Pulmonary artery endothelial cell (primary cell): ENCODE data around the gene FTO. TPM values are rescaled to one million over a fixed set of nuclear protein-coding genes. Genes with fewer than 3 reads are reported as not detected.

Source experiments
- DNase-seq: peaks from one replicate; pipeline ENCODE4 v3.0.0-alpha.2; 2011; ENCODE audit warnings: low read depth, low spot score
- total RNA-seq: library from RNA; depleted of rRNA; stranded (reverse); fragments of >200 nt; gene quantifications from 2 replicates; pipeline ENCODE4 v1.2.3, GENCODE V29; 2014

Gene FTO
- total RNA-seq, 1 donor from 2014 or later: 57.4 TPM

DNA sequence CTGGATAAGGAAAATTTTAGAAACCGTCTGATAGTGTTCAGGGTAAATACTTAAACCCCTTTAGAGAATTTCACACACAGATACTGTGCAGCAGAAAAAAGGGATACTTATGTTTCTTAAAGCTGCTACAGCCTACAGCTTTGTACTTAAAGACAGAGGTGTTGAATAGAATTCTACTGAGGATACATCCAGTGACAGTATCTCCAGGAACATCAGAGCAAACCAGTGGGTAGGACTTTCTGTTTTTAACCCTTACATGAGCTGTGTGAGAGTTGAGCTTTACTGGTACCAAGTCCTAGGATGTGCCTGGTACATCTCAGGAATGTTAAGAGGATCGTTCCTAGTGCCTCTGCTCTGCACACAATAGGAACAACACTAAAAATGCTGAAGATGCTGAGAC is 191.5 kb downstream of the FTO start:
- no peak for DNase-seq

DNA sequence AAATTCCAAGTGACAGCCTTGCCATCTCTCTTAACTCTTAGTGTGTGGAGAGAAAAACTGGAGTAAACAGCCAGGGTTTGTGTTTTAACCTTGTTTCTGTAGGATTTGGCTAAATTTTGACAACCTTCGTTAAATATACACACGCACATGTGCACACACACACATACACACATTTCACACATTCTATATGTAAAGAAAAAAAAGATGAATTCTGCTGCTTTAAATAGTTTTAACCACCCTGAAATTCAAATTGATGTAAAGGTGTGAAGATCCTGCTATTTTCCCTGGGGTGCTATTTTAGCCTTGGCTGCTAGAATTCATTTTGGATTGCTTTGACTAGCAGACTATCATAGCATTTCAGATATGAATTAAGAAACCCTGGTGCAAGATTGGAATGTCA is 191.9 kb downstream of the FTO start:
- DNase-seq: no peak

DNA sequence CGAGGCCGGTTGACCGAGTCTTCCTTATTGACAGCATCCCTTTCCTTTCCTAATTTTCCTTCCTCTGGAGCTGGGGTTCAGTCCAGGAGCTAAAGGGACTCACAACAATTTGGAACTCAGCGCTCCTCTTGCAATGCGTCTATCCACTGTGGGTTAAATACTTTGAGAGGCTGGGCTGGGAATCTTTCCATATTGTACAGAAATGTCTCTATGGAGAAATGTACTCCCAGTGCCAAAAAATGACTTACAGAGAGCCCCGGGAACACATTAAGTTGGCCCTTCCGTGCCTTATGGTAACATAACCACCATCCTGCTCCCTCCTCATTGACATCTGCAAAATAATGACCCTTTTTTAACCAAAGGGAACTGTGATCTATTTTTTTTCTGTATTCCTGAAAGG is 192.8 kb downstream of the FTO start:
- DNase-seq: no peak

GRCh38 chr16:53898993-53899392 is 195.0 kb downstream of the FTO start:
- no peak for DNase-seq

- no peak for DNase-seq
Observed at GRCh38 chr16:53899431-53899830, 195.5 kb downstream of the FTO start.

DNA sequence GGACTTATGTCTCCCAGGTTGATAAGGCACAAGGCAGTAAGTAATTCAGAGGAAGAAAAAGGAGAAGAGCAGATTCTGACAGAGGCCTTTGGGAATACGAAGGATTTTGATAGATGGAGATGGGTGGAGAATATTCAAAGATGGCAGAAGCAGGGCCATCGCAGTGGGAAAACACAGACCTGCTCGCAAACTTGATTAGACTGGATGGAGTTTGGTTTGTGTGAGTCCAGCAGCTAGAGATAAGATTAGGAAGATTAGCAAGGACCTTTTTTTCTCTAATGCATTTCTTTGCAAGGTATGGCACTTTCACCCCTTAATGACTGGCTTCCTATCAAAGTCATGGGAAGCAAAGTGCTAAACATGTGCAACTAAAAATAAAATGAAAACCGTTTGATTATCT is 196.7 kb downstream of the FTO start:
- no peak for DNase-seq

GRCh38 chr16:53901408-53901807 is 197.5 kb downstream of the FTO start:
- DNase-seq: no peak

DNA sequence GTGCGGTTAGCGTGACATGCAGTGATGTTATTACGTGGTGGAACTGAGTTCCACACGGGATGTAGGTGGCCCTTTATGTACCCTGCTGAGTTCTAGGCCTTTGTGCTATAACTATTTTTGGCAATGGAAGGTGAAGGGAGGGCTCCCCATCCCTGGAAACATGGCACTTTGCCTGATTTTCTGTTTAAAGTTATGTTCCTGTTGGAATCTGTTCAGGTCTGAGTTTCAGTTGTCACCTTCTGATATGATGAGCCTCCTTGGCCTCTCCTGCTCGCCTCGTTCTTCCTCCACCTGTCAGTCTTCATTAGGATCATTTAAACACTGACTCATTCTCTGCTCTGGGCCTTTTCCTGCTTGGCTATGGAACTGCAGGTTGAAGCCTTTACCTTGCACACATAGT is 200.6 kb downstream of the FTO start:
- DNase-seq: no peak

DNA sequence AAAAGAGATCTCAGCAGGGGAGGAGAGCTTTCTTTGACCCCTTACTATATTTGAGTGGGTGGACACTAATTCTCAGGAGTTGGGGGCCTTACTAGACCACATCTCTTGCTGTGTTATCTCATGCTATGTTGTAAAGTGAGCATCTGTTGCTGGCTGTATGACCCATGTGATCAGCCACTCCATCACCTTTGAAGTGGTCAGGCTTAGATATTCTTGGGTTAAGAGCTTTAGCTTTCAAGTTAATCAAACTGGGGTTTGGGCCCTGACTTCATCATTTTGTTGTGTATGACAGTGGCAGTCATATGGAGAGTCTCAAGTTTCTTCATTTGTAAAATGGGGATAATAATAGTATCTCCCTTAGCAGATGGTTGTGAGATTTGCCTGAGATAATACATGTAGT is 201.1 kb downstream of the FTO start:
- no peak for DNase-seq

- no peak for DNase-seq
Observed at GRCh38 chr16:53908731-53909130, 204.8 kb downstream of the FTO start.

DNA sequence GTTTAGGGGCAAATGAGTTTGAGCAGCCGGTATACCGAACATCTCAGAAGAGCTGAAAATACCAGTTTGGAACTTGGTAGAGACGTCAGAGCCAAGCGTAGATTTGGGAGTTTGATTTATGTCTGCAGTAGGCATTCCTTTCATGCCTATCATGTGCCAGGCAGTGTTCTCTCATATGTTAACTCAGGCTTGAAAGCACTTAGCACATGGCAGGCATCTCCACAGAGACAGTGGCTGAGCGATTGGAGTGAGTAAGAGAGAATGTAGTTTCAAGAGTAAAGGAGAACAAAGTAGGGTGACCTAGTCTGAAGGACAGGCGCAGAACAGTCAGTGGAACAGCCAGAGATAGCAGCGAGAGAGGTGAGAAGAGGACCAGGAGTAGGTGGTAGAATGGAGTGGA is 207.0 kb downstream of the FTO start:
- no peak for DNase-seq

DNA sequence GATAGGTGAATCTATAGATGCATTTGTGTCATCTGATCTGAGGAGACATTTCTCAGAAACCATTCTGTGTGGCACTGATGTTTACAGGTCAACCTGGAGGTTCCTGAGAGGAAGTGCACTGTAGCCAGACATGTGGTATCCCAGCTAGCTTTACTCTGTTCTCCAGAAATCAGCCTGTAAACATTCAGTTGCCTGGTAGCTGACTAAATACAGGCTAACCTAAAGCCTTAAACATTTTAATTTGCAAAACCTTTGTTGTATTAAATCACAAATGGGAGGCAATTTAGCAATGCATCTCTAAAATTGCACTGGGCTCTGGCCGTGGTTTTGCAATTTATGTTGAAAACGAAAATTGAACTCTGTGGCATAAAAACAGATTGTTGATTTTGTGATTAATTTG is 207.6 kb downstream of the FTO start:
- DNase-seq: no peak

DNA sequence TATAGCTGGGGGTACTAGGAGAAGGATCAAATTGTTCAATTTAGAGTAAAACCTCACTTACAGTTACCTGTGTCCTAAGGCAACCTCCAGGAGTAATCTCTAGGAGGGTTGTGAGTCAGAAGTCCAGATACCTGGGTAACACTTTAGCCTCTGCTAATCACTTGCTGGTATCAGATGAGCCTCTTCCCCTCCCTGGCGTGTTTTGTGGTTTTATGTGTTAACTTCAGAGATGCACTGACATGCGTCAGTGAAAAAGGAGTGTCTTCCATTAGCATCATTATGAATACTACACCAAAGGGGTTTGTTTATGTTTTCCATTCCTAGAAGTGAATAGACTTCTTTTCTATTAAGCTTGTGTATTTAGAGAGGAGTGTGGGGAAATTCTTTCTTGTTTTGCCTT is 208.2 kb downstream of the FTO start:
- DNase-seq: no peak

DNA sequence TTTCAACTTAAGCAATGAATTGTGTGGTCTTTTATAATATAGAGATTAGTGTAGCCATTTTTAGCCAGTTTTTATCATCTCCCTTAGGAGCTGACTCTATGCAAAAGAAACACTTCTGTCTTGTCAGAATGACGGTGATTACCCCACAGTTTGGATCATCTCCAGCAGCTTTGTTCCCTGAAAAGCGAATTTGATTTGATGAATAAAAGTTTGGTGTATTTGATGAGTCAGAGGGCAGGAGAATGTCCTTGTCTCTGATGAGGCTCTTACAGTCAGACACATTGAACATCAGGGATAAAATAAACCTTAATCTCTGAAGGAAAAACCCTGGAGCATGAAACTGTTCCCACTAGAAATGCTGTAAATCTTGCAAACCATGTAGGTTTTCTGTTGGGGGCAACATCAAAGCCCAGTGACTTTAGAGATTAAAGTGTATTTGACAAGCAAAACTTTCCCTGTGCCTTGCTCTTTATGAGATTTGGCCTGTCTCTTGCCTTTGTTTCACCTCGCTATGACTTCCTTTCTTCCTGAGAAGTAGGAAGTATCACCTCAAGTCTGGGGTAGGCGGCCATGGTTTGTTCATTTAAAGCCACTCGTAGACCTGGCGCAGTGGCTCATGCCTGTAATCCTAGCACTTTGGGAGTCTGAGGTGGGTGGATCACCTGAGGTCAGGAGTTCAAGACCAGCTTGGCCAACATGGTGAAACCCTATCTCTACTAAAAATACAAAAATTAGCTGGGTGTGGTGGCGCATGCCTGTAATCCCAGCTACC is 209.3 kb downstream of the FTO start:
- no peak for DNase-seq

DNA sequence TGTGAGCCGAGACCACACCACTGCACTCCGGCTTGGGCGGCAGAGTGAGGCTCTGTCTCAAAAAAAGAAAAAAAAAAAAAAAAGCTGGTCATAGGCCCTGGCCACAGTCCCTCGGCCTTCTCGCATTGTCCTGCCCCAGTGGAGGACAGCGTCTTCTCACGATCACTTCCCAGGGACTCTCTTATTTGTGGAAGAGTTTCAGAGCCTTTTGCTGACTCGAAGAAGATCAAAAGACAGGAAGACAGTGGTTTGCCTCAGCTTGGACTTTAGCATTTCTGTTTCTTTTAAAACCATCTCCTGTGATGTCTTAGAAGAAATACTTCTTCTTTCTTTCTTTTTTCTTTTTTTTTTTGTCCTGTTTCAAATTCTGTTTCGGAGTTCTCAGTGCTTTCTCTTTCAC is 210.0 kb downstream of the FTO start:
- DNase-seq: no peak

DNA sequence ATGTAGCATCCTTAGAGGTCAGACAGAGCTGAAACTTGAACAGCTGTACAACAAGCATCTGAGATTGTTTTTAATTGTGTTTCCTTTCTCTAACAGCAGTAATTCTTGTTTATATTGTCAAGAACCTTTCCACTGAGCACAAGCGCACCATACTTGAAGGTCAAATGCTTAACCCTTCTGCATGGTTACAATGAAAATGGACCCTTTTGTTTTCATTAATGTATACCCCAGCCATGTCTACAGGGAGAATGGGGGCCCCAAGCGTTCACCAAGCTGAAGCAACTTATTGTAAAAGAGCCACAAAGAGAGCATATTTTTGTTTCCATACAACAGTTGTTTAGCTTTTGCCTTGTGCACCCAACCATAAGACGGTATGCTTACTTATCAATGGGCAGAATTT is 210.8 kb downstream of the FTO start:
- no peak for DNase-seq

DNA sequence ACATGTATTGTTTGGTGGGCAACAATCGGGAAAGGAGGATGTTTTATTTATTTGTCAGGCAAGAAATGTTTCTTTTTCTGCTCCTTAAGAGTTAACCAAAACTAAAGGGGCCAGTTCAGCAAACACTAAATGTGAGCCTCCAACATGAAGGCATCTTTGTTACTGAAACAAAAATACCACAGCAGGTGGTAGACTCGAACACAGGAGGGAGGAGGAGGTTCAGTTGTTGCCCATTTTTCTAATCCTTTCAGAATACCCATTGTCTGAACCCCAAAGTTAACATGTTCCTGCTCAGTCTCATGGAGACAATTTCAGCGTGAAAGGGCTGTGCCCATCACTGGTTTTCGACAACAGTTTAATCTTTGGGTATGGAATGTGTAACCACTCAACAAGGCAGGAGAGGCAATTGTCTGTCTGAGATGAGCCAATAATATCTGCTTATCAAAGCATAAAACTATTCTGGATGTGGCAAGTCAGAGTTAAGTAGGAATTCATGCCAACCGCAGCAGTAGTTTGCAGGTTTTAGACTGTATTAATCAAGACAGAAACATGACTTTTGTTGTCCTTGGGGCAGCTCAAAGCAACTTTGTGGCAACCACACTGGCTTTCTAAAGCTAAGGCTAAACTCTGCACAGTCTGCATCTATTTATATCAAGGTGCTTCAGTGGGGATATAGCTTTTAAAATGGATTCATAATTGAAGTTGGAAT is 211.7 kb downstream of the FTO start:
- no peak for DNase-seq

DNA sequence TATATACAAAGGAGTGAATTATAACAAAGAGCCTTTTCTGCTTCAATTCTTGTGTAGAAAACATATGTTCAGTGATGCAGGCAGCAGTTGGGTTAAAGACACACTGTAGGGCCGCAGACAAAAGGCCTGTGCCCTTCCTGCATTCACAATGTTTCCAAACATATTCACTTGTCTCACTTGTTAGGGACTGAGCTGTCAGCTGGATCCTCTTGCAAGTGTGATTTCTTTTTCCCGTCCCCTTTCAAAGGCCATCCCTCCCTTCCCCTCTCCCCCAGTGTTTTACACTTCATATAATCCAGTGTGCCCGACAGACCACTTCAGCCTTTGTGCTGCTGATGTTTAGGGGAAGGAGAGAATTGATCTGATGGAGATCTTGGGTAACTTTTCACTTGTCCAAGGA is 217.0 kb downstream of the FTO start:
- no peak for DNase-seq

DNA sequence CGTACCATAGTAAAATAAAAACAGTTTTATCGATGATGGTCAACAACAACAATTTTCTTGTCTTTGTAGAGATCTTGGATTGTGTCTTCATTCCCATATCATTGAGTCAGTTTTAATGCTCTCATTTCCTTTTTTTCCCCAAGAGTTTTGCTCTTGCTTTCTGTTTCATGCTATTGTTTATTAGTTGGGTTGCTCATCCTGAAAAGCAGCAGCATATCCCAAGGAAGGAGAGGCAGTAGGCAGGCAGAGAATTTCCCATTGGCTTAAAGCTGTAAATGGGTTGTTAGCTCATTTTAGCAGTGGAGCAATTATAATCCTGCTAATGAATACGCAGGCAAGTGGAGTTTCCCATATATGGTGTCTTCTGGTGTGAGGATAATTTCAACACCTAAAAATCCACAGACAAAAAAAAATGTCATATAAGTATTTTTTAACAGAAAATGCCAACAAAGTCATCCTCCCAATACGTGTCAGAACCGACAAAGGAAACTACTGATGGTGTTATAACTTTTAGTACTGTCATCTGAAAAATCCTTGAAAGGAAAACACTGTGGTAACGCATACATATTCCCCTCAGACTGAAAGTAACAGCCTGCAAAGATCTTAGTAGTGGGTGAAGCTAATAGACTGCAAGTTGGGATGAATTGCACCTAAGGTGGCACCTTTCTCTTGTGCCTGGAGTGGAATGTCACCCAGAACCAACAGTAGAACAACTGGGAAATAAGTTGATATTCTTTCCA is 218.3 kb downstream of the FTO start:
- no peak for DNase-seq

- no peak for DNase-seq
Observed at GRCh38 chr16:53922807-53923571, 219.0 kb downstream of the FTO start.

- no peak for DNase-seq
Observed at GRCh38 chr16:53924331-53925106, 220.6 kb downstream of the FTO start.
